Uterus (tissue), 4 donors: ENCODE data around the gene RCHY1. TPM values are rescaled to one million over a fixed set of nuclear protein-coding genes. Genes with fewer than 3 reads are reported as not detected.

Source experiments
- DNase-seq, 2 donors: peaks; one replicate each; pipeline ENCODE4 v3.0.0-alpha.2; 2019 to 2020
- H3K27ac ChIP-seq, 2 donors: fragments of 200-600 bp; sonication (generic); 1 replicate in 1 of 2; 2 replicates in 1 of 2; pipeline ENCODE4 v1.5.1; 2016 to 2018
- H3K27me3 ChIP-seq, 2 donors: fragments of 200-600 bp; sonication (generic); one replicate each; pipeline ENCODE4 v1.5.1; 2018 to 2019; ENCODE audit warnings: control low read depth in 1 of 2
- H3K36me3 ChIP-seq, 2 donors: fragments of 200-600 bp; sonication (generic); one replicate each; pipeline ENCODE4 v1.5.1; 2019; ENCODE audit warnings: control low read depth in 1 of 2
- H3K4me1 ChIP-seq, 2 donors: fragments of 200-600 bp; sonication (generic); one replicate each; pipeline ENCODE4 v1.5.1; 2018 to 2019; ENCODE audit warnings: control low read depth in 1 of 2
- H3K4me3 ChIP-seq, 2 donors: fragments of 200-600 bp; sonication (generic); 1 replicate in 1 of 2; 2 replicates in 1 of 2; pipeline ENCODE4 v1.5.1; 2018 to 2019; ENCODE audit warnings: mild to moderate bottlenecking in 1 of 2
- H3K9me3 ChIP-seq, 2 donors: fragments of 200-600 bp; sonication (generic); one replicate each; pipeline ENCODE4 v1.5.1; 2019; ENCODE audit warnings: control low read depth in 1 of 2
- CTCF ChIP-seq, 4 experiments: fragments of 200-600 bp in 2 of 4; fragments of 450-650 bp in 2 of 4; sonication (generic) in 2 of 4; IDR thresholded peaks; one replicate each; pipeline ENCODE4 v1.5.1; 2016 to 2019; ENCODE audit warnings: antibody characterized with exemption in 4 of 4, mild to moderate bottlenecking in 2 of 4, moderate library complexity in 1 of 4
- POLR2A ChIP-seq, 2 donors: fragments of 450-650 bp; IDR thresholded peaks; one replicate each; pipeline ENCODE4 v1.6.1; 2016; ENCODE audit warnings: antibody characterized with exemption in 2 of 2, mild to moderate bottlenecking in 1 of 2, moderate library complexity in 1 of 2
- intact Hi-C: fragments of 100-400 bp; cut with DNase I; formaldehyde crosslinking; loops from one replicate; pipeline ENCODE4 v1.15.1; 2023; ENCODE audit warnings: low total_unique reads
- total RNA-seq, 4 donors: library from RNA; depleted of rRNA in 3 of 4; stranded (reverse); fragments of >200 nt in 3 of 4; gene quantifications; one replicate each; pipeline versions ENCODE4 v1.1.0 to v1.2.4, GENCODE V29; 2014 to 2023
- donor health status: DM: yes; HTN: yes; CAD: no.

The RCHY1 gene
- total RNA-seq, 4 donors from 2014 or later = 26.8 to 64.9 (median 33.5) TPM

GRCh38 chr4:75502671-75503070, 11.5 kb downstream of the RCHY1 start:
- H3K4me3 ChIP-seq = no peak overlapping the region
- H3K4me1 ChIP-seq = no peaks in the 10 kb centered on the region
- DNase-seq = no peak
- intact Hi-C loops = loop anchor here (5.0 kb wide), 1 partner anchor 180 kb away; no protein-coding TSS in a partner anchor
- H3K27ac ChIP-seq = no peak overlapping the region
- H3K27me3 ChIP-seq = no peaks in the 10 kb centered on the region
- H3K36me3 ChIP-seq = no peaks in the 10 kb centered on the region
- H3K9me3 ChIP-seq = peaks cover 0 to 5% of the 10 kb centered on the region in 2 donors
- TF ChIP-seq POLR2A (IDR thresholded peaks at IDR 0.05) (no peak), CTCF (IDR thresholded peaks at IDR 0.05) (no peak)

GRCh38 chr4:75499900-75500299, 14.3 kb downstream of the RCHY1 start:
- peaks cover 0 to 7% of the 10 kb centered on the region in 2 donors for H3K4me1 ChIP-seq
- no peak overlapping the region for H3K4me3 ChIP-seq
- intact Hi-C loops = loop anchor here (5.0 kb wide), 1 partner anchor 182 kb away; no protein-coding TSS in a partner anchor
- H3K36me3 ChIP-seq = no peaks in the 10 kb centered on the region
- TF ChIP-seq CTCF (IDR thresholded peaks at IDR 0.05) (no peak), POLR2A (IDR thresholded peaks at IDR 0.05) (no peak)
- H3K27ac ChIP-seq = no peak overlapping the region
- H3K9me3 ChIP-seq = peaks cover 0 to 5% of the 10 kb centered on the region in 2 donors
- H3K27me3 ChIP-seq = no peaks in the 10 kb centered on the region
- DNase-seq = no peak

- intact Hi-C loops = no loop called here
- peaks cover 0 to 7% of the 10 kb centered on the region in 2 donors for H3K4me1 ChIP-seq
- no peak for DNase-seq
- no peak overlapping the region for H3K4me3 ChIP-seq
- TF ChIP-seq CTCF (IDR thresholded peaks at IDR 0.05) = no peak
- no peak for TF ChIP-seq POLR2A (IDR thresholded peaks at IDR 0.05)
- H3K36me3 ChIP-seq = no peaks in the 10 kb centered on the region
- no peak overlapping the region for H3K27ac ChIP-seq
- peaks cover 0 to 5% of the 10 kb centered on the region in 2 donors for H3K9me3 ChIP-seq
- no peaks in the 10 kb centered on the region for H3K27me3 ChIP-seq
These were observed 16.2 kb downstream of the RCHY1 start for GRCh38 chr4:75498041-75498440.

DNA sequence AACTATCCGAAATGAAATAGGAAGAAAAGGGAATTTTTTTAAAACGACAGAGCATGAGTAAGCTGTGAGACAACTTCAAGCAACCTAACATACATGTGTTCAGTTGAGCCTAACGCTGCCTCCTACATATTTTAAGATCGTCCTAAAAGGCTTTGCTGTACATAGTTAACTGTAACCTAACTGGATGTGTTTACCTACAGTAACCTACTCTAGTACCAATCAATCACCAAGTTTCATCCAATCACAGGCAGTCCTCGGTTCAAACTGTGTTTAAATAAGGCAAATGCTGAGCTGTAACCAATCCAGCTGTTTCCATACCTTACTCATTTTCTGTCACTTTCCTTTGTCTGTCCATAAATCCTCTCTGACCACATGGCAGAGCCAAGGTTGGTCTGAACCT, 17.1 kb downstream of the RCHY1 start:
- Histone ChIP-seq H3K9me3 (peaks cover 0 to 5% of the 10 kb centered on the region in 2 donors), H3K36me3 (no peaks in the 10 kb centered on the region), H3K4me1 (peaks cover 0 to 7% of the 10 kb centered on the region in 2 donors), H3K27ac (no peak overlapping the region), H3K27me3 (no peaks in the 10 kb centered on the region), H3K4me3 (no peak overlapping the region)
- DNase-seq = no peak
- TF ChIP-seq CTCF (IDR thresholded peaks at IDR 0.05) = no peak
- TF ChIP-seq POLR2A (IDR thresholded peaks at IDR 0.05) = no peak
- intact Hi-C loops = no loop called here

DNA sequence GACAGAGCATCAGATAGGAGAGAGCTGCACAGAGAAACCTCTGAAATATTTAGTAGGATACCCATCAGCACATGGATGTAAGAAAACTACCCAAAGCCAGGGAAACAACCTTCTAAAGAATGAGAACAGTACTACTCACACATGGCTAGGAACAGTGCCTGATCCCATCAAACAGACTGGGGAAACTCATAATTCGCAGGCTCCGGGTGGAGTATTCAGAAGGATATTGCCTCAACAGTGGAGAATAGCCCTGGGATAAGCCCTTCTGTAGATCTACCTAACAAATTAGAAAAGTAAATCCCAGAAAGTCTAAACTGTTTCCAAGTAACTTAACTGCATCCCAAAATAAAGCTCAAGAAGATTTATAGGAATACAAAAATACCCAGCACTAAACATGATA, 17.8 kb downstream of the RCHY1 start:
- Histone ChIP-seq H3K4me3 (no peak overlapping the region), H3K4me1 (peaks cover 0 to 7% of the 10 kb centered on the region in 2 donors)
- intact Hi-C loops = no loop called here

More for the DNA sequence above, 17.8 kb downstream of the RCHY1 start:
- TF ChIP-seq POLR2A (IDR thresholded peaks at IDR 0.05) (no peak), CTCF (IDR thresholded peaks at IDR 0.05) (no peak)
- no peaks in the 10 kb centered on the region for H3K36me3 ChIP-seq
- DNase-seq = no peak
- H3K9me3 ChIP-seq = peaks cover 0 to 5% of the 10 kb centered on the region in 2 donors
- H3K27ac ChIP-seq = no peak overlapping the region
- H3K27me3 ChIP-seq = no peaks in the 10 kb centered on the region
